ENCODE results near the gene CTNNA1. TPM values are rescaled to one million over a fixed set of nuclear protein-coding genes. Genes with fewer than 3 reads are reported as not detected.

The CTNNA1 gene
- total RNA-seq, 4 donors from 2014 or later, result 92.6 to 164 (median 114) TPM

- H3K27ac ChIP-seq, result no peak overlapping the region
- no peak for TF ChIP-seq POLR2A (IDR thresholded peaks at IDR 0.05)
- TF ChIP-seq CTCF (IDR thresholded peaks at IDR 0.05 in 4 of 5, conservative IDR thresholded peaks at IDR 0.05 in 1 of 5), result no peak
- intact Hi-C loops (cut with DNase I; ENCODE audit: low total_unique reads), result no loop called here
- H3K4me3 ChIP-seq, result no peak overlapping the region
- DNase-seq (no peak), ATAC-seq (no peak)
- in situ Hi-C loops (cut with MboI; ENCODE audit: low sequenced_read_pairs in 4 of 4), result no loop called here
- no peaks in the 10 kb centered on the region for H3K36me3 ChIP-seq
- no peaks in the 10 kb centered on the region for H3K9me3 ChIP-seq
- no peaks in the 10 kb centered on the region for H3K27me3 ChIP-seq
- no peaks in the 10 kb centered on the region for H3K4me1 ChIP-seq
Measured at GRCh38 chr5:138961221-138961620, 208.0 kb downstream of the CTNNA1 start.

- Histone ChIP-seq H3K36me3 (no peaks in the 10 kb centered on the region), H3K4me1 (no peaks in the 10 kb centered on the region), H3K9me3 (no peaks in the 10 kb centered on the region), H3K27me3 (no peaks in the 10 kb centered on the region), H3K27ac (no peak overlapping the region), H3K4me3 (no peak overlapping the region)
- TF ChIP-seq CTCF (IDR thresholded peaks at IDR 0.05 in 4 of 5, conservative IDR thresholded peaks at IDR 0.05 in 1 of 5) (no peak), POLR2A (IDR thresholded peaks at IDR 0.05) (no peak)
- no peak for ATAC-seq
- DNase-seq, result no peak
- in situ Hi-C loops (cut with MboI; ENCODE audit: low sequenced_read_pairs in 4 of 4), result no loop called here
- intact Hi-C loops (cut with DNase I; ENCODE audit: low total_unique reads), result no loop called here
Measured at GRCh38 chr5:138961729-138962128, 208.5 kb downstream of the CTNNA1 start.

- TF ChIP-seq POLR2A (IDR thresholded peaks at IDR 0.05) (no peak), CTCF (IDR thresholded peaks at IDR 0.05 in 4 of 5, conservative IDR thresholded peaks at IDR 0.05 in 1 of 5) (no peak)
- Histone ChIP-seq H3K27ac (no peak overlapping the region), H3K36me3 (no peaks in the 10 kb centered on the region), H3K4me1 (peaks cover 1 to 6% of the 10 kb centered on the region in 2 donors), H3K4me3 (no peak overlapping the region), H3K9me3 (no peaks in the 10 kb centered on the region), H3K27me3 (no peaks in the 10 kb centered on the region)
- intact Hi-C loops (cut with DNase I; ENCODE audit: low total_unique reads), result no loop called here
- in situ Hi-C loops (cut with MboI; ENCODE audit: low sequenced_read_pairs in 4 of 4), result no loop called here
- DNase-seq (no peak), ATAC-seq (no peak)
Measured at GRCh38 chr5:138962614-138963370, 209.6 kb downstream of the CTNNA1 start.

- no peak for TF ChIP-seq CTCF (IDR thresholded peaks at IDR 0.05 in 4 of 5, conservative IDR thresholded peaks at IDR 0.05 in 1 of 5)
- no peak for TF ChIP-seq POLR2A (IDR thresholded peaks at IDR 0.05)
- no peak overlapping the region for H3K4me3 ChIP-seq
- no peaks in the 10 kb centered on the region for H3K27me3 ChIP-seq
- H3K36me3 ChIP-seq, result no peaks in the 10 kb centered on the region
- in situ Hi-C loops (cut with MboI; ENCODE audit: low sequenced_read_pairs in 4 of 4) (no loop called here), intact Hi-C loops (cut with DNase I; ENCODE audit: low total_unique reads) (no loop called here)
- no peak overlapping the region for H3K27ac ChIP-seq
- peaks cover 5 to 10% of the 10 kb centered on the region in 2 donors for H3K4me1 ChIP-seq
- no peaks in the 10 kb centered on the region for H3K9me3 ChIP-seq
- ATAC-seq, result no peak
- no peak for DNase-seq
Measured at GRCh38 chr5:138963763-138964371, 210.6 kb downstream of the CTNNA1 start.
